Left hindlimb (tissue), 1 donor: ENCODE measurements around the gene MAGEE1.

Source experiments
- DNase-seq: peaks from one replicate; pipeline ENCODE4 v3.0.0-alpha.2; 2018

MAGEE1 gene, protein sequence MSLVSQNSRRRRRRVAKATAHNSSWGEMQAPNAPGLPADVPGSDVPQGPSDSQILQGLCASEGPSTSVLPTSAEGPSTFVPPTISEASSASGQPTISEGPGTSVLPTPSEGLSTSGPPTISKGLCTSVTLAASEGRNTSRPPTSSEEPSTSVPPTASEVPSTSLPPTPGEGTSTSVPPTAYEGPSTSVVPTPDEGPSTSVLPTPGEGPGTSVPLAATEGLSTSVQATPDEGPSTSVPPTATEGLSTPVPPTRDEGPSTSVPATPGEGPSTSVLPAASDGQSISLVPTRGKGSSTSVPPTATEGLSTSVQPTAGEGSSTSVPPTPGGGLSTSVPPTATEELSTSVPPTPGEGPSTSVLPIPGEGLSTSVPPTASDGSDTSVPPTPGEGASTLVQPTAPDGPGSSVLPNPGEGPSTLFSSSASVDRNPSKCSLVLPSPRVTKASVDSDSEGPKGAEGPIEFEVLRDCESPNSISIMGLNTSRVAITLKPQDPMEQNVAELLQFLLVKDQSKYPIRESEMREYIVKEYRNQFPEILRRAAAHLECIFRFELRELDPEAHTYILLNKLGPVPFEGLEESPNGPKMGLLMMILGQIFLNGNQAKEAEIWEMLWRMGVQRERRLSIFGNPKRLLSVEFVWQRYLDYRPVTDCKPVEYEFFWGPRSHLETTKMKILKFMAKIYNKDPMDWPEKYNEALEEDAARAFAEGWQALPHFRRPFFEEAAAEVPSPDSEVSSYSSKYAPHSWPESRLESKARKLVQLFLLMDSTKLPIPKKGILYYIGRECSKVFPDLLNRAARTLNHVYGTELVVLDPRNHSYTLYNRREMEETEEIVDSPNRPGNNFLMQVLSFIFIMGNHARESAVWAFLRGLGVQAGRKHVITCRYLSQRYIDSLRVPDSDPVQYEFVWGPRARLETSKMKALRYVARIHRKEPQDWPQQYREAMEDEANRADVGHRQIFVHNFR

DNA sequence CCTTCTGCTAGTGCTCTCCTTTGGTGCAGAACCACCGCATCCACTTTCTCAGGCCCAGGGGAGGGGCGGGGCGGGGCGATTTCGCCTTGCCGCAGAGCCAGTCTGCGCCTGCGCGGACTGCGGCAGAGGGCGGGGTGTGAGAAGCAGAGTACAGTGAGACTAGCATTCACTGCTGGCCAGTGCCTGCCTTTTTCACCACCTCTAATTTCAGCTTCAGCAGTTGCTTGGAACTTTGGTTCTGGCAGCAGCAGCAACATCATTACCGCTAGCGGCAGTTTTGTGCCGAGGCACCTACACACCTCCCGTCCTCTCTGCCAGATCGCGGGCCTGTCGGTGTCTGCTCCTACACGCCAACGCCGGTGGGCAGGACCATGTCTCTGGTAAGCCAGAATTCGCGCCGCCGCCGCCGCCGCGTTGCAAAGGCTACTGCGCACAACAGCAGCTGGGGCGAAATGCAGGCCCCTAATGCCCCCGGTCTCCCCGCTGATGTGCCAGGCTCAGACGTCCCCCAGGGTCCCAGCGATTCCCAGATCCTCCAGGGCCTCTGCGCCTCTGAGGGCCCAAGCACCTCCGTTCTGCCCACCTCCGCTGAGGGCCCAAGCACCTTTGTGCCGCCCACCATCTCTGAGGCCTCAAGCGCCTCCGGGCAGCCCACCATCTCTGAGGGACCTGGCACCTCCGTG, at the start of gene MAGEE1:
Gene MAGEE1, plus strand, starts transcription at position 151 of the 683 bp plus-strand sequence. Its CDS starts 221 bp downstream, at position 372.
- peak; percentile 81 for DNase-seq

DNA sequence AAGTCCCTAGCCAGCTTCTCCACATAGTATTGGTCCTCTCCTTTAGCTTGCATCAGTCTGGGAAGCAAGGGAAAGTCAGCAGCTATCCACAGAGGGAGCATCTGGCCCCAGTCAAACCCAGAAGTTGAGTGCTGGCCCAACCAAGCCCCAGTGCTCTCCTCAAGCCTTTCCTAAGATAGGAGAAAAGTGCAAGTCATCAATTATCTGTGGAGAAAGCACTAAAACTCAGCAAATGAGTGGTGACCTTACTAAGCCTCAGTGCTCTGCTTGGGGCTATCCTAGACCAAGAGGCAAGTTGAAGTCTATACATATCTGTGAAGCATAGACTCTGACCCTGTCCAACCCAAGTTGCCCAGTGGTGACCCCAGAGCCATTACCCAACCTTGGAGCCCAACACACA, 28.5 kb upstream of the MAGEE1 start:
- DNase-seq: no peak

DNA sequence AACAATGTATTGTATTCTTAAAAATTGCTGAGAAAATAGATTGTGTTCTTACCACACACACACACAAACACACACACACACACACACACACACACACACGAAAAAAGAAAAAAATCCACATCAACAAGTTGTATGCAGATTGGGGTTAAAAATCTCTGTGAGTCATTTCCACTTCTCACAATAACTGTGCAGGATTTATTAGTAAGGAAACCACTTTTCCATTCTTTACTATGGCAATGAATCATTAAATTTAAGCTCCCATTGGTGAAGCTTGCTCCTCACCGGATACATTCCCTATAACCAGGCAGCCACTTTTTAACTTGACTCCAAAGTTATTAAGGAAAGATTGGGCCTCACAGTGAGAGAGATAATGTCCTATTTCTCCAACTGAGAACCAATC, 19.7 kb upstream of the MAGEE1 start:
- DNase-seq: no peak

DNA sequence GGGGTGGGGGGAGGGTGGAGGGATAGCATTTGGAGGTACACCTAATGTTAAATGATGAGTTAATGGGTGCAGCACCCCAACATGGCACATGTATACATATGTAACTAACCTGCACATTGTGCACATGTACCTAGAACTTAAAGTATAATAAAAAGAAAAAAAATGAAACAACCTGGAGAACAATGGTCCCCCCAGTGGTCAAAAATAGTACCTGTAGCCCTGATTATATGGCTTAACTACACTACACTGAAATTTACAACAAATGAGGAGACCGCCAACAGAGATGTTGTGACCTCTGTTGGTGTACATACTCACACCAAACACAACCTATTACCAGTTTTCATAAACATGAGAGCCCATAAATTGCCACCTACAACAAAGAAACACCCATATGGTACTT, 7.3 kb upstream of the MAGEE1 start:
- DNase-seq: no peak

DNA sequence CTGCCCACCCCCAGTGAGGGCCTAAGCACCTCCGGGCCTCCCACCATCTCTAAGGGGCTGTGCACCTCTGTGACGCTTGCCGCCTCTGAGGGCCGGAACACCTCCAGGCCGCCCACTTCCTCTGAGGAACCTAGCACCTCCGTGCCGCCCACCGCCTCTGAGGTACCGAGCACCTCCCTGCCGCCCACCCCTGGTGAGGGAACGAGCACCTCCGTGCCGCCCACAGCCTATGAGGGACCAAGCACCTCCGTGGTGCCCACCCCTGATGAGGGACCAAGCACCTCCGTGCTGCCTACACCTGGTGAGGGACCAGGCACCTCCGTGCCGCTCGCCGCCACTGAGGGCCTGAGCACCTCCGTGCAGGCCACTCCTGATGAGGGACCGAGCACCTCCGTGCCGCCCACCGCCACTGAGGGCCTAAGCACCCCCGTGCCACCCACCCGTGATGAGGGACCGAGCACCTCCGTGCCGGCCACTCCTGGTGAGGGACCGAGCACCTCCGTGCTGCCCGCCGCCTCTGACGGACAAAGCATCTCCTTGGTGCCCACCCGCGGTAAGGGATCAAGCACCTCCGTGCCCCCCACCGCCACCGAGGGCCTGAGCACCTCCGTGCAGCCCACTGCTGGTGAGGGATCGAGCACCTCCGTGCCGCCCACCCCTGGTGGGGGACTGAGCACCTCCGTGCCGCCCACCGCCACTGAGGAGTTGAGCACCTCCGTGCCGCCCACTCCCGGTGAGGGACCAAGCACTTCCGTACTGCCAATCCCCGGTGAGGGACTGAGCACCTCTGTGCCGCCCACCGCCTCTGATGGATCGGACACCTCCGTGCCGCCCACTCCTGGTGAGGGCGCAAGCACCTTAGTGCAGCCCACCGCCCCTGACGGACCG, 977 bp downstream of the MAGEE1 start:
- peak; percentile 25 for DNase-seq

DNA sequence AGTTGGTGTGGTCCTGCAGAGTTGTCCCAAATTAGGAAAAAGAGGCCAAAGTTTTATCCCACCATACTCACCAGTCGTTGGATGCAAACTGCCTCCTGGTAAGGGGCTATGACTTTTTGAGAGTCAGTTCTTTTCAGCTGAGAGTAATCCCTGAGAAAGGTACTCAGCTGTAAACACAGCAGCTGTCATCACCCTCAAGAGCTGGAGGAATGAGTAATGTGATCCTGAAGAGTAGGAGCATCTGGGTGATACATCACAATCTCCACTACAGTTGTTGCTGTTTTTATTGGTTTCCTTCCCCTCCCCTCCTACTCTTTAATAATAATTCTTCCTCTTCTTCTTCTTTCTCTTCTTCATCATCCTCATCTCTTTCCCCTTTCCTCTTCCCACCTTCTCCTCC, 5.7 kb downstream of the MAGEE1 start:
- no peak for DNase-seq

DNA sequence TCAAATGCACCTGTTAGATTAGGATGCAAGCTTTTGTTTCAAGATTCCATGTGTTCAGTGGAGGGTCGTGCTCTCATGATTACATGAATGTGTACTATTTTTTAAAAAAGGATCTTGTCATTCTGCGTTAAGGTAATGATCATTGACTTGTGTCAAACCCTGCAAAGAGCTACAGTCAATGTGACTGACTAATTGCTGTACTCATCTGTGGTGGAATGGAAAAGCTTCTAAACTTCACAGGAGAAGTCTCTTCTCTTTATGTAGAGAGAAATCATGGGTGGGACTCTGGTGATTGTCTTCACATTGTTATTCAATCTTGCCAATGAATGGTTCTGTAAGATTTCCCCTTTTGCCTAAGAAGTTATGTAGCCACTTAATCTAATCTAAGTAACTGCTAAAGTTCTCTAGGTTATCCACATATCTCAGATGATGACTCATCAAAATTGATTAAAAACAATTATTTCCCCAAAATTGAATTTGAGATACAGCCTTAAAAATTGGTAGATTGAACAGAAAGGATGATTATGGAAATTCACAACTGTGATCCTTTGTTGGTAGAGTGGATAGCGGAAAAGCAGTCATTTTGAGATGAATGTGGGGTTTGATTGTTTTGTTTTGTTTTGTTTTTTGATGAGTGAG, 6.7 kb downstream of the MAGEE1 start:
- no peak for DNase-seq

DNA sequence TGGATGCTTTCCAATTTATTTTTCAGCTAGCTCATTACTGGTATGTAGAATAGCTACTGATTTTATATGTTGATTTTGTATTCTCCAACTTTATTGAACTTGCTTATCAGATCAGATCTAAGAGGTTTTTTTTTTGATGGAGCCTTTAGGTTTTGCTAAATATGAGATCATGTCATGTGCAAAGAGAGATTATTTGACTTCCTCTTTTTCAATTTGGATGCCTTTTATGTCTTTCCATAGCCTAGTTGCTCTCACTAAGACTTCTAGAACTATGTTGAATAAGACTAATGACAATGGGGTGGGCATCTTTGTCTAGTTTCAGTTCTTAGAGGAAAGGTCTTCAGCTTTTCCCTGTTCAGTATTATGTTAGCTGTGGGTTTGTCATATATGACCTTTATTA, 11.7 kb downstream of the MAGEE1 start:
- no peak for DNase-seq

DNA sequence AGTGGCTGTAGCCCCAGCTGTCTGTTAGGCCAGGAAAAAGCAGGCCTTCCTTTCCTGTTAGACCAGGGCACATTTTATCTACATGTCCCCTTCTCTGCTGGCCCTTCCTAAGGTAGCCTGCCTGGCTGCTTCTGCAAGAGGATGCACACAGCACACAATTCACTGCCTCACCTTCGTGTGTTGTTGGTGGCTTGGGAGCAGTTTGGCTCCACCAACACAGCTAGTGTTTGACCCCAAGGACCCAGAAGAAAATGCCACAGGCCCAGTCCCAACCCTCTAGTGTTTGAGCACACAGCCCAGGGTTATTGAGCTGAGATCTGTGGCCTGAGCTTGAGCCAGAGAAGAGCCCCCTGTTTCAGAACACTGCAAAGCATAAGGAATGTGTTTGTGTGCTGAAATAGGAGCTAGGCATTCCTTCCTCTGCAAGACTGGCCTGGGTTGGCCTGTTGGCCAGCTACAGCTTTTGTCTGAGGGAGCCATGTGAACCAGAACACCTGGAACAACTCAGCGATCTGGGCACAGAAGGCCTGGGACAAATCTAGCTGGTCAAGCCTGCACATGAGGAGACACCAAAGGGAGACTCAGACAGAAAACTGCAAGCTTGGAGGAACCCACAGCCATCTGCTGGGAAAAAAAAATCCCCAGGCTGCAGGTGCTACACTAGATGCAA, 26.4 kb downstream of the MAGEE1 start:
- DNase-seq: no peak

DNA sequence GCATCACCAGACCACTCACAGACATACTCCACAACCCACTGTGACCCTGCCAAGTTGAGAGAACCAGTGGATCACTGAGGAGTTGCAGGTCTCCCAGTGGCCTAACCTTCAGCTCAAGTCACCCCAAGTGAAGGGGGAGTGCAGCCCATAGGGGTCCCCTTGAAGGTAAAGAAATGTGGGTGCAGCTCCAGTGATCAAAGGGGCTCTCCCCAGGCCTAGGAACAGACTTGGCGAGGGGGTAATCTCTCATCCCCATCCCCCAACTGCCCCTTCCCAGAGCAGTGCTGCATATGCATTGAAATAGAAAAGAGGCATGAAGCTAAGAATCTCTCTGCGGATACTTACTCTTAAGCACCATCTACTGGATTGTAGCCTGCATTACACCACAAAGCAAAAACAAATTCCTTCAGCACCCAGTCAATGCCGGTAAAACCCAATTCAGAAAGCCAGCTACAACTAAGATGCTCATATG, 27.0 kb downstream of the MAGEE1 start:
- no peak for DNase-seq

DNA sequence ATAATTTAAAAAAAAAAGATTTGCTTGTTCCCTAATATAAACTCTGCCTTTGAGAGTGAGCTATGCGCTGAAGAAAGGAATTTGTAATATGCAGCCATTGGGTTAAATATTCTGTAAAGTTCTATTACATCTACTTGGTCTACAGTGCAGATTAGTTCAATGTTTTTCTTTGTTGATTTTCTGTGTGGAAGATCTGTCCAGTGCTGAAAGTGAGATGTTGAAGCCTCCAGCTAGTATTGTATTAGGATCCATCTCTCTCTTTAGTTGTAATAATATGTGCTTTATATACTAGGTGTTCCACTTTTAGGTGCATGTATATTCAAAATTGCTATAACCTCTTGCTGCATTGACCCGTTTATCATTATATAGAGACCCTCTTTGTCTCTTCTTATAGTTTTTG, 49.8 kb downstream of the MAGEE1 start:
- DNase-seq: no peak
